Peyer's patch (tissue), 4 donors: ENCODE measurements around the gene TOP3B.

Experiments
- CTCF ChIP-seq, 6 experiments: fragments of 450-650 bp in 4 of 6; fragments of 200-600 bp in 2 of 6; sonication (generic) in 1 of 6; IDR thresholded peaks; one replicate each; pipeline ENCODE4 v1.5.1; 2017 to 2019; ENCODE audit warnings: antibody characterized with exemption in 6 of 6, mild to moderate bottlenecking in 3 of 6, moderate library complexity in 1 of 6
- POLR2A ChIP-seq, 2 donors: fragments of 450-650 bp; IDR thresholded peaks; one replicate each; pipeline ENCODE4 v1.5.1; 2017; ENCODE audit warnings: antibody characterized with exemption in 2 of 2, mild to moderate bottlenecking in 2 of 2, moderate library complexity in 2 of 2

- TF ChIP-seq CTCF (IDR thresholded peaks at IDR 0.05), result no peak
- no peak for TF ChIP-seq POLR2A (IDR thresholded peaks at IDR 0.05)
These were observed 6.5 kb upstream of the TOP3B start for GRCh38 chr22:21989049-21989448.
